Coronary artery (tissue), 2 donors: ENCODE results near the gene MYRIP.
"Not testable (repeated sequence)": the region's sequence is repeated elsewhere in the genome, so short reads cannot be mapped to it uniquely, and the experiment has no call there.

Experiments
- DNase-seq: peaks from one replicate; pipeline ENCODE4 v3.0.0-alpha.2; 2017; ENCODE audit warnings: low spot score
- H3K27ac ChIP-seq, 2 donors: fragments of 200-600 bp; sonication (generic); one replicate each; pipeline ENCODE4 v1.5.1; 2016 to 2019
- H3K4me3 ChIP-seq: fragments of 200-600 bp; sonication (generic); 2 replicates; pipeline ENCODE4 v1.5.1; 2016; ENCODE audit warnings: mild to moderate bottlenecking, moderate library complexity
- CTCF ChIP-seq: fragments of 200-600 bp; sonication (generic); IDR thresholded peaks from one replicate; pipeline ENCODE4 v1.5.1; 2019; ENCODE audit warnings: antibody characterized with exemption

MYRIP gene

GRCh38 chr3:40120806-40121205, 311.4 kb downstream of the MYRIP start:
- no peak for DNase-seq
- H3K4me3 ChIP-seq, result no peak overlapping the region
- no peak for TF ChIP-seq CTCF
- H3K27ac ChIP-seq, result no peak overlapping the region

DNA sequence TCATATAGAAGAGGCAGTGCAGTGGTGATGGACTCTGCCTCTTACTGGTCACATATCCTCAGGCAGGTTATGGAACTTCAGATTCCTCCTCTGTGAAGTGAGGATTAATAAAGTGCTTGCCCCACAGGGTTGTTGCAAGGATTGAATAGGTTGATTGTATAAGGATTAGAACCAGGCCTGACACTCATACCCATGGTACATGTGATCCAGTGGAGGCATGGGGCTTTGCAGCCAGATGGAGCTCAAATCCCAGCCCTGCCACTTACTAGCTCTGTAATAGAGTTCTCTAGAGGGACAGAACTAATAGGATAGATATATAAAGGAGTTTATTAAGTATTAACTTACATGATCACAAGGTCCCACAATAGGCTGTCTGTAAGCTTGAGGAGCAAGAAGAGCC, 315.5 kb downstream of the MYRIP start:
- H3K4me3 ChIP-seq, result no peak overlapping the region
- no peak for DNase-seq
- no peak overlapping the region for H3K27ac ChIP-seq
- no peak for TF ChIP-seq CTCF

- Histone ChIP-seq H3K27ac (no peak overlapping the region), H3K4me3 (no peak overlapping the region)
- no peak for TF ChIP-seq CTCF
- no peak for DNase-seq
Measured at GRCh38 chr3:40128166-40128565, 318.8 kb downstream of the MYRIP start.

DNA sequence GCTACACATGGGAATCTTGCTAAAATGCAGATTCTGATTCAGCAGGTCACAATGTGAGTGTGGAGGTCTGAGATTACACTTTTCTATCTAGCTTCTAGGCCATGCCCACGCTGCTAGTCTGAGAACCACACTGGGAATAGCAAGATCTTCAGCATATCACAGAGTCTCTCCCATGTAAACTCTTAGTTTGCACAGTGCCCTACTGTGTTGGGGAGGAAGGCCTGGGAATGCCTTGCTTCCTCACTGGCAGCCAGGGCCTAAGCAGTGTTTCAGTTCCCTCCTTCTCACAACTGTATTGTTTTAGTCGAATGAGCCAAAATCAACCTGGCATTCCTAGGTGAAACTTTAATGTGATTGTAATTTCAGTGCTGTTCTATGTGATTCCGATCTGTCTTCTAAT, 320.1 kb downstream of the MYRIP start:
- DNase-seq, result no peak
- TF ChIP-seq CTCF, result no peak
- Histone ChIP-seq H3K4me3 (no peak overlapping the region), H3K27ac (peak overlapping the region; percentile 56 to 69)

GRCh38 chr3:40129981-40130380, 320.6 kb downstream of the MYRIP start:
- peak overlapping the region; percentile 56 to 69 for H3K27ac ChIP-seq
- DNase-seq, result no peak
- TF ChIP-seq CTCF, result no peak
- no peak overlapping the region for H3K4me3 ChIP-seq

DNA sequence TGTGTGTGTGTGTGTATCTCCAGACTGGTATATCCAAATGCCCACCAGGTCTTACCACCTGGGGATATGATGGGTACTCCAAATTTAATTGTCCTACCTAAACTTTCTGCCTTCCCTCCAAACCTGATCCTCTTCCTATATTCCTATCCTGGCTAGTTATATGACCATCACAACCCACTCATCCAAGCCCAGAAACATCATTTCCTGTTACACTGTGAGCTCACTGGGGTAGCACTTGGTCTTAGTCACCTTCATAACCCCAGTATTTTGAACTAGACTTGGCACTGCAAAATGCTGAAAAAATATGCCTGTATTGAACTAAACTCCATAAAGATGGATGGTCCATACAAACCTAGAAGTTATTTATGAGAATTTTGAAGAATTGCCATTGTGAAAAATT, 321.3 kb downstream of the MYRIP start:
- Histone ChIP-seq H3K27ac (no peak overlapping the region), H3K4me3 (no peak overlapping the region)
- no peak for DNase-seq
- TF ChIP-seq CTCF, result no peak

DNA sequence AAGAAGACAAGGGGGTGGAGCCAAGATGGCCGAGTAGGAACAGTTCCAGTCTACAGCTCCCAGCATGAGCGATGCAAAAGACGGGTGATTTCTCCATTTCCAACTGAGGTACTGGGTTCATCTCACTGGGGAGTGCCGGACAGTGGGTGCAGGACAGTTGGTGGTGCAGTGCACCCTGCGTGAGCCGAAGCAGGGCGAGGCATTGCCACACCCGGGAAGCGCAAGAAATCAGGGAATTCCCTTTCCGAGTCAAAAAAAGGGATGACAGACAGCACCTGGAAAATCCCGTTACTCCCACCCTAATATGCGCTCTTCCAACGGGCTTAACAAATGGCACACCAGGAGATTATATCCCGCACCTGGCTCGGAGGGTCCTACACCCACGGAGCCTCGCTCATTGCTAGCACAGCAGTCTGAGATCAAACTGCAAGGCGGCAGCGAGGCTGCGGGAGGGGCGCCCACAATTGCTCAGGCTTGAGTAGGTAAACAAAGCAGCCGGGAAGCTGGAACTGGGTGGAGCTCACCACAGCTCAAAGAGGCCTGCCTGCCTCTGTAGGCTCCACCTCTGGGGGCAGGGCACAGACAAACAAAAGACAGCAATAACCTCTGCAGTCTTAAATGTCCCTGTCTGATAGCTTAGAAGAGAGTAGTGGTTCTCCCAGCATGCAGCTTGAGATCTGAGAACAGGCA, 324.6 kb downstream of the MYRIP start:
- H3K27ac ChIP-seq, DNase-seq, H3K4me3 ChIP-seq: not testable (repeated sequence)
